Upper lobe of left lung (tissue), 4 donors: ENCODE results near the gene AFAP1L2.

Source experiments
- POLR2AphosphoS5 ChIP-seq, 2 donors: sonication (generic); formaldehyde crosslinking; IDR thresholded peaks; one replicate each; pipeline ENCODE4 v1.5.1; 2017; ENCODE audit warnings: antibody characterized with exemption in 2 of 2
- TF ChIP-seq, protein P1 (sequence below), 6 experiments: fragments of 450-650 bp in 4 of 6; fragments of 200-600 bp in 2 of 6; sonication (generic) in 2 of 6; IDR thresholded peaks; one replicate each; pipeline ENCODE4 v1.5.1; 2016 to 2019; ENCODE audit warnings: antibody characterized with exemption in 6 of 6

DNA sequence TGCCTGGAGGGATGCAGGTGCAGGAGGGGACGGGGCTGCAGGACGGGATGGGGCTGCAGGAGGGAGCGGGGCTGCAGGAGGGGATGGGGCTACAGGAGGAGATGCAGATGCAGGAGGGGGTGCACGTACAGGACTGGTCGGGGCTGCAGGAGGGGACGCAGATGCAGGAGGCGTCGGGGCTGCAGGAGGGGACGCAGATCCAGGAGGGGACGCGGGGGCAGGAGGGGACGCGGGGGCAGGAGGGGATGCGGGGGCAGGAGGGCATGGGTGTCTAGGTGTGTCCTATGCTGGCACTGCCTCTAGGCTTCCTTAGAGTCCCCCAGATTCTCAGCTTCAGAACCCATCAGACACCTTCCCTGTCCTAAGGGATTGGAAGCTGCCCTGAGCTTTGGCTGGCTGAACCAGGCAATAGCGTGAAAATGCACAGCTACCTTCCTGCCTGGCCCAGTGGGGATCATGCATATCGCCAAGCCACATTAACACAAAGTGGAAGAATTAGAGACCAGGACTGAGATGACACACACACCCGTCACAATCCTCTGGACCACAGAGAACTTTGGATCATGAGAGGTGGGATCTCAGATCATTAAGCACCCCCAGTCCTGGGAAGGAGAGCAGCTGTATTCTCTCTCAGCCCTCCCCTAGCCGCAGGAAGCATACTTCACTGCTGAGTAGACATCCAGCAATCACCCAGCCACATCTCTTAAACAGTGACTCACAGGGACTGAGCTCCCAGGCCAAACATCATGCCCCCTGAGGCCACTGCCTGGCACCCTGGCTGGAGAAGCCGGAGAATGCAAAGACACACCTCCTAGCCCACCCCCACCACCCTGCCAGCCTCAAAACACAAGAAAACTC, 98.0 kb downstream of the AFAP1L2 start:
- TF ChIP-seq, protein P1, sequence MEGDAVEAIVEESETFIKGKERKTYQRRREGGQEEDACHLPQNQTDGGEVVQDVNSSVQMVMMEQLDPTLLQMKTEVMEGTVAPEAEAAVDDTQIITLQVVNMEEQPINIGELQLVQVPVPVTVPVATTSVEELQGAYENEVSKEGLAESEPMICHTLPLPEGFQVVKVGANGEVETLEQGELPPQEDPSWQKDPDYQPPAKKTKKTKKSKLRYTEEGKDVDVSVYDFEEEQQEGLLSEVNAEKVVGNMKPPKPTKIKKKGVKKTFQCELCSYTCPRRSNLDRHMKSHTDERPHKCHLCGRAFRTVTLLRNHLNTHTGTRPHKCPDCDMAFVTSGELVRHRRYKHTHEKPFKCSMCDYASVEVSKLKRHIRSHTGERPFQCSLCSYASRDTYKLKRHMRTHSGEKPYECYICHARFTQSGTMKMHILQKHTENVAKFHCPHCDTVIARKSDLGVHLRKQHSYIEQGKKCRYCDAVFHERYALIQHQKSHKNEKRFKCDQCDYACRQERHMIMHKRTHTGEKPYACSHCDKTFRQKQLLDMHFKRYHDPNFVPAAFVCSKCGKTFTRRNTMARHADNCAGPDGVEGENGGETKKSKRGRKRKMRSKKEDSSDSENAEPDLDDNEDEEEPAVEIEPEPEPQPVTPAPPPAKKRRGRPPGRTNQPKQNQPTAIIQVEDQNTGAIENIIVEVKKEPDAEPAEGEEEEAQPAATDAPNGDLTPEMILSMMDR (IDR thresholded peaks at IDR 0.05), result no peak
- no peak for TF ChIP-seq POLR2AphosphoS5 (IDR thresholded peaks at IDR 0.05)
